Ascending aorta (tissue), 2 donors: Measurements from ENCODE around the gene ZNF385B. TPM values are rescaled to one million over a fixed set of nuclear protein-coding genes. Genes with fewer than 3 reads are reported as not detected.

Experiments used
- DNase-seq, 2 donors: peaks; one replicate each; pipeline ENCODE4 v3.0.0-alpha.2; 2019; ENCODE audit warnings: low spot score in 2 of 2
- H3K27ac ChIP-seq, 2 donors: fragments of 200-600 bp; sonication (generic); one replicate each; pipeline ENCODE4 v1.5.1; 2016 to 2017; ENCODE audit warnings: mild to moderate bottlenecking in 1 of 2
- H3K27me3 ChIP-seq: fragments of 200-600 bp; sonication (generic); one replicate; pipeline ENCODE4 v1.5.1; 2017
- H3K36me3 ChIP-seq, 2 donors: fragments of 200-600 bp; sonication (generic); one replicate each; pipeline ENCODE4 v1.5.1; 2016
- H3K4me1 ChIP-seq, 2 donors: fragments of 200-600 bp; sonication (generic); one replicate each; pipeline ENCODE4 v1.5.1; 2016 to 2017; ENCODE audit warnings: mild to moderate bottlenecking in 1 of 2
- H3K4me3 ChIP-seq, 2 donors: fragments of 200-600 bp; sonication (generic); one replicate each; pipeline ENCODE4 v1.5.1; 2016 to 2017; ENCODE audit warnings: mild to moderate bottlenecking in 1 of 2
- H3K9me3 ChIP-seq, 2 donors: fragments of 200-600 bp; sonication (generic); one replicate each; pipeline ENCODE4 v1.5.1; 2016
- CTCF ChIP-seq, 3 experiments: fragments of 200-600 bp in 2 of 3; fragments of 450-650 bp in 1 of 3; sonication (generic) in 2 of 3; IDR thresholded peaks; one replicate each; pipeline ENCODE4 v1.5.1; 2016 to 2019; ENCODE audit warnings: antibody characterized with exemption in 3 of 3, mild to moderate bottlenecking in 1 of 3, moderate library complexity in 1 of 3
- intact Hi-C: fragments of 100-400 bp; cut with DNase I; formaldehyde crosslinking; loops from one replicate; pipeline ENCODE4 v1.15.1; 2023
- total RNA-seq: library from RNA; depleted of rRNA; stranded (reverse); fragments of >200 nt; gene quantifications from one replicate; pipeline ENCODE4 v1.1.0, GENCODE V29; 2016

The ZNF385B gene
- total RNA-seq, 1 donor from 2014 or later, result 0.21 TPM

GRCh38 chr2:179550214-179550613 is 311.2 kb downstream of the ZNF385B start:
- intact Hi-C loops, result no loop called here
- no peak overlapping the region for H3K4me3 ChIP-seq
- no peaks in the 10 kb centered on the region for H3K4me1 ChIP-seq

GRCh38 chr2:179546656-179547055 is 314.8 kb downstream of the ZNF385B start:
- no peak overlapping the region for H3K27ac ChIP-seq
- H3K9me3 ChIP-seq, result no peaks in the 10 kb centered on the region
- no peak overlapping the region for H3K4me3 ChIP-seq
- intact Hi-C loops, result no loop called here
- H3K27me3 ChIP-seq, result no peaks in the 10 kb centered on the region
- no peak for TF ChIP-seq CTCF (IDR thresholded peaks at IDR 0.05)
- H3K4me1 ChIP-seq, result no peaks in the 10 kb centered on the region
- no peak for DNase-seq
- no peaks in the 10 kb centered on the region for H3K36me3 ChIP-seq

More at GRCh38 chr2:179550214-179550613, 311.2 kb downstream of the ZNF385B start:
- no peak for TF ChIP-seq CTCF (IDR thresholded peaks at IDR 0.05)
- Histone ChIP-seq H3K36me3 (no peaks in the 10 kb centered on the region), H3K27me3 (no peaks in the 10 kb centered on the region), H3K9me3 (no peaks in the 10 kb centered on the region), H3K27ac (no peak overlapping the region)
- no peak for DNase-seq

GRCh38 chr2:179545024-179545423 is 316.4 kb downstream of the ZNF385B start:
- H3K9me3 ChIP-seq, result no peaks in the 10 kb centered on the region
- H3K4me3 ChIP-seq, result no peak overlapping the region
- H3K36me3 ChIP-seq, result no peaks in the 10 kb centered on the region
- intact Hi-C loops, result no loop called here
- H3K27me3 ChIP-seq, result no peaks in the 10 kb centered on the region
- H3K4me1 ChIP-seq, result no peaks in the 10 kb centered on the region
- no peak for DNase-seq
- TF ChIP-seq CTCF (IDR thresholded peaks at IDR 0.05), result no peak
- H3K27ac ChIP-seq, result no peak overlapping the region

GRCh38 chr2:179543361-179543901 is 318.0 kb downstream of the ZNF385B start:
- Histone ChIP-seq H3K4me1 (no peaks in the 10 kb centered on the region), H3K27ac (no peak overlapping the region), H3K27me3 (no peaks in the 10 kb centered on the region), H3K9me3 (no peaks in the 10 kb centered on the region), H3K36me3 (no peaks in the 10 kb centered on the region), H3K4me3 (no peak overlapping the region)
- intact Hi-C loops, result no loop called here
- no peak for TF ChIP-seq CTCF (IDR thresholded peaks at IDR 0.05)
- no peak for DNase-seq

GRCh38 chr2:179541586-179541985 is 319.8 kb downstream of the ZNF385B start:
- intact Hi-C loops, result no loop called here
- no peak for TF ChIP-seq CTCF (IDR thresholded peaks at IDR 0.05)

GRCh38 chr2:179539124-179539511 is 322.3 kb downstream of the ZNF385B start:
- Histone ChIP-seq H3K36me3 (no peaks in the 10 kb centered on the region), H3K4me1 (no peaks in the 10 kb centered on the region), H3K27ac (no peak overlapping the region), H3K4me3 (no peak overlapping the region), H3K9me3 (no peaks in the 10 kb centered on the region), H3K27me3 (no peaks in the 10 kb centered on the region)
- intact Hi-C loops, result no loop called here
- TF ChIP-seq CTCF (IDR thresholded peaks at IDR 0.05), result no peak
- no peak for DNase-seq

More at GRCh38 chr2:179541586-179541985, 319.8 kb downstream of the ZNF385B start:
- no peaks in the 10 kb centered on the region for H3K27me3 ChIP-seq
- no peaks in the 10 kb centered on the region for H3K9me3 ChIP-seq
- DNase-seq, result no peak
- H3K4me1 ChIP-seq, result no peaks in the 10 kb centered on the region
- H3K27ac ChIP-seq, result no peak overlapping the region
- no peaks in the 10 kb centered on the region for H3K36me3 ChIP-seq
- no peak overlapping the region for H3K4me3 ChIP-seq
